PC-9 (cell line): ENCODE results near the gene STK39. TPM values are rescaled to one million over a fixed set of nuclear protein-coding genes. Genes with fewer than 3 reads are reported as not detected.

Experiments
- BruUV-seq: library from RNA; stranded (reverse); fragments of 400-500 nt; replicated peaks from 2 replicates; lab custom pipeline; 2021; lab: Mats Ljungman, UMichigan
- CTCF ChIA-PET: fragments of 300-600 bp; sonication (Branson Sonifier 250); formaldehyde crosslinking; loops from one replicate; lab custom pipeline; 2022; ENCODE audit warnings: antibody characterized with exemption; lab: Charles Lee
- POLR2A ChIA-PET: fragments of 300-600 bp; sonication (Branson Sonifier 250); formaldehyde crosslinking; loops from one replicate; lab custom pipeline; 2022; ENCODE audit warnings: antibody characterized with exemption; ENCODE audit not compliant: unreplicated experiment; lab: Charles Lee
- DNase-seq, 2 experiments: peaks; one replicate each; pipeline versions ENCODE4 v3.0.0 to v3.0.0-alpha.2; 2015 to 2022; ENCODE audit warnings: mixed read lengths in 1 of 2
- H2AFZ ChIP-seq: fragments of 200-600 bp; sonication (generic); 2 replicates; pipeline ENCODE4 v1.8.1; 2017; ENCODE audit warnings: antibody characterized with exemption
- H3F3A ChIP-seq: fragments of 200-600 bp; sonication (generic); 2 replicates; pipeline ENCODE4 v1.8.1; 2017; ENCODE audit warnings: antibody characterized with exemption, mild to moderate bottlenecking, low read depth; ENCODE audit not compliant: insufficient read depth
- H3K27ac ChIP-seq: fragments of 200-600 bp; sonication (generic); 2 replicates; pipeline ENCODE4 v1.6.1; 2016; ENCODE audit warnings: mixed run types
- H3K27me3 ChIP-seq: fragments of 200-600 bp; sonication (generic); 2 replicates; pipeline ENCODE4 v1.6.1; 2016; ENCODE audit warnings: low read depth, mixed run types; ENCODE audit not compliant: insufficient read depth
- H3K36me3 ChIP-seq: fragments of 200-600 bp; sonication (generic); 2 replicates; pipeline ENCODE4 v1.6.1; 2016; ENCODE audit warnings: low read depth, mixed run types
- H3K4me1 ChIP-seq: fragments of 200-600 bp; sonication (generic); replicated peaks from 2 replicates; pipeline ENCODE4 v1.6.1; 2016; ENCODE audit warnings: mixed run types; ENCODE audit not compliant: insufficient read depth
- H3K4me2 ChIP-seq: fragments of 200-600 bp; sonication (generic); 2 replicates; pipeline ENCODE4 v1.6.1; 2017; ENCODE audit warnings: mixed run types
- H3K4me3 ChIP-seq: fragments of 200-600 bp; sonication (generic); 2 replicates; pipeline ENCODE4 v1.6.1; 2016; ENCODE audit warnings: mixed run types
- H3K79me2 ChIP-seq: fragments of 200-600 bp; sonication (generic); 2 replicates; pipeline ENCODE4 v1.6.1; 2017; ENCODE audit warnings: low read depth, mixed run types
- H3K9me2 ChIP-seq: fragments of 200-600 bp; sonication (generic); 2 replicates; pipeline ENCODE4 v1.8.1; 2017; ENCODE audit warnings: mild to moderate bottlenecking; ENCODE audit not compliant: insufficient read depth
- H3K9me3 ChIP-seq: fragments of 200-600 bp; sonication (generic); 2 replicates; pipeline ENCODE4 v1.8.1; 2016; ENCODE audit warnings: low read depth; ENCODE audit not compliant: insufficient read depth
- H4K20me1 ChIP-seq: fragments of 200-600 bp; sonication (generic); 2 replicates; pipeline ENCODE4 v1.8.1; 2017; ENCODE audit not compliant: insufficient read depth
- EZH2 ChIP-seq: fragments of 200-600 bp; sonication (generic); IDR thresholded peaks from 2 replicates; pipeline ENCODE4 v1.8.0; 2017; ENCODE audit warnings: antibody characterized with exemption, low read depth
- intact Hi-C: fragments of 100-400 bp; cut with micrococcal nuclease; formaldehyde crosslinking; loops from one replicate; pipeline ENCODE4 v1.10.0; 2022; ENCODE audit not compliant: unreplicated experiment
- total RNA-seq: library from RNA; stranded (reverse); gene quantifications from 2 replicates; pipeline ENCODE4 v1.2.3, GENCODE V29; 2021
- TF ChIP-seq, protein P1 (sequence below): fragments of 200-600 bp; sonication (generic); conservative IDR thresholded peaks from 2 replicates; pipeline ENCODE4 v1.6.1; 2017; ENCODE audit warnings: mixed run types, antibody characterized with exemption, mild to moderate bottlenecking, moderate library complexity

Gene STK39
- total RNA-seq, 1 experiment from 2014 or later, result 14.5 TPM

DNA sequence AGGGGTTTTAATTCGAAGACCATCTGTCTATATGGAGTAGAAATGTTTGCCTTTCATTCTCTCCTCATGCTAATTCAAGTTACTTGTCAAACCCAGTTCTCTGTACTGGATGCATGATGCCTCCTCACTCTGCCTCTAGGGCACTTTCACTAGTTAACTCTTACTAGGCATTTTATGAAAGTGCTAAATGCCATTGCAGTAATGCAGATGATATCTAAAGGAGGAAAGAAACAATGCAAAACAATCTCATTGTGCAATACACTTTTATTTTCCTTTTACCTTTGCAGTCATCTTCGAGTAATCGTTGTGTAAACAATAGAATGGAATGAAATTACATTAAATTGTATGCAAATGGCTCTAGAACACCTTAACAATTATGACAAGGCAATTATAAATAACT, 293.6 kb downstream of the STK39 start:
- ChIA-PET CTCF (no interaction called here), POLR2A (no interaction called here)
- H3K79me2 ChIP-seq, result no peaks in the 10 kb centered on the region
- intact Hi-C loops, result no loop called here
- no peaks in the 10 kb centered on the region for H3F3A ChIP-seq
- no peaks in the 10 kb centered on the region for H3K9me2 ChIP-seq
- 0 out of 2 replicates have a peak, but pooled peaks cover 8% of the 10 kb centered on the region for H3K36me3 ChIP-seq
- TF ChIP-seq EZH2, result no peak
- TF ChIP-seq, protein P1, sequence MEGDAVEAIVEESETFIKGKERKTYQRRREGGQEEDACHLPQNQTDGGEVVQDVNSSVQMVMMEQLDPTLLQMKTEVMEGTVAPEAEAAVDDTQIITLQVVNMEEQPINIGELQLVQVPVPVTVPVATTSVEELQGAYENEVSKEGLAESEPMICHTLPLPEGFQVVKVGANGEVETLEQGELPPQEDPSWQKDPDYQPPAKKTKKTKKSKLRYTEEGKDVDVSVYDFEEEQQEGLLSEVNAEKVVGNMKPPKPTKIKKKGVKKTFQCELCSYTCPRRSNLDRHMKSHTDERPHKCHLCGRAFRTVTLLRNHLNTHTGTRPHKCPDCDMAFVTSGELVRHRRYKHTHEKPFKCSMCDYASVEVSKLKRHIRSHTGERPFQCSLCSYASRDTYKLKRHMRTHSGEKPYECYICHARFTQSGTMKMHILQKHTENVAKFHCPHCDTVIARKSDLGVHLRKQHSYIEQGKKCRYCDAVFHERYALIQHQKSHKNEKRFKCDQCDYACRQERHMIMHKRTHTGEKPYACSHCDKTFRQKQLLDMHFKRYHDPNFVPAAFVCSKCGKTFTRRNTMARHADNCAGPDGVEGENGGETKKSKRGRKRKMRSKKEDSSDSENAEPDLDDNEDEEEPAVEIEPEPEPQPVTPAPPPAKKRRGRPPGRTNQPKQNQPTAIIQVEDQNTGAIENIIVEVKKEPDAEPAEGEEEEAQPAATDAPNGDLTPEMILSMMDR, result no peak
- no peak overlapping the region for H2AFZ ChIP-seq
- no peaks in the 10 kb centered on the region for H3K27me3 ChIP-seq
- no peak overlapping the region for H3K27ac ChIP-seq
- no peaks in the 10 kb centered on the region for H3K4me1 ChIP-seq
- no peak overlapping the region for H3K4me2 ChIP-seq
- BruUV-seq, result no TSS peak
- no peaks in the 10 kb centered on the region for H4K20me1 ChIP-seq
- DNase-seq, result no peak
- H3K9me3 ChIP-seq, result no peaks in the 10 kb centered on the region
- no peak overlapping the region for H3K4me3 ChIP-seq

DNA sequence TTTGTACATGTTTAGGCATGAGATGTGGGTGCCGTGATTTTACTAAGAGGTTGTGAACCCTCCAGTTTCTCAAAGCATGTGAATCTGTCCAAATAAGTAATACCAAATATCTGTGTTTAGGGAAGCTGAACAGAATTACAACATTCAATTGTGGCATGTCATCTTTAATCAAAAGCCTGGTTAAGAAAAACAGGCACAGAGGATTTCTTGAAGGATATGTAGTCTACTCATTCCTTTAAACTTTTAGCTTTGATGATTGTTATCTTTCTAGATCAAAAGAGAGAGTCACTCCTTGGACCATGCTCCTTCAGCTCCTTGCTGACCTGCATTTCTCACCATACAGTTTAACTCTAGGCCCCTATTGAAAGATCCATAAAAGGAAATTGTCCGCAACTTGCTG, 296.8 kb downstream of the STK39 start:
- CTCF ChIA-PET, result no interaction called here

DNA sequence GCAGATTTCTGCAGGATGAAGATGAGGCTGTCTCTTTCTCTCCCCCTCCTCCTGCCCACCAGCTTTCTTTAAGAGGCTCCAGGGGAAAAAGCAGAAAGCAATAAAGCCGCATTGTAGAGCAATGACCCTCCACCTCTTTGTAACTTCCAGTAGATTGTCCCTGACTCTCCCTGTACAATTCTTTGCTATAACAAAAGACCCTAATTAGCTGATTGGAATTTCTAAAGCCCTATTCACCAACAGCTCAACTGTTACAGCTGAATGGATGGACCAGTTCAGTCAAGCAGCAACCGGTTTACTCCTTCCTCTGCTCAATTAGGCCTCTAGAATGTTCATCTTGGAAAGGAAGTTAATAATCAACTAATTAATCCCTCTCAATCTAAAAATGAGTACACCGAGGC, 301.0 kb downstream of the STK39 start:
- H3K36me3 ChIP-seq, result no peaks in the 10 kb centered on the region
- H3K9me3 ChIP-seq, result no peaks in the 10 kb centered on the region
- no TSS peak for BruUV-seq
- TF ChIP-seq, protein P1, result no peak
- TF ChIP-seq EZH2, result no peak
- no peaks in the 10 kb centered on the region for H3F3A ChIP-seq
- POLR2A ChIA-PET, result no interaction called here
- no peak overlapping the region for H2AFZ ChIP-seq
- H3K27me3 ChIP-seq, result no peaks in the 10 kb centered on the region
- H3K79me2 ChIP-seq, result no peaks in the 10 kb centered on the region
- H3K4me2 ChIP-seq, result no peak overlapping the region
- CTCF ChIA-PET, result no interaction called here
- DNase-seq, result no peak
- H3K9me2 ChIP-seq, result no peaks in the 10 kb centered on the region
- no peak overlapping the region for H3K4me3 ChIP-seq
- intact Hi-C loops, result no loop called here
- no peaks in the 10 kb centered on the region for H4K20me1 ChIP-seq
- H3K27ac ChIP-seq, result no peak overlapping the region
- H3K4me1 ChIP-seq, result no peaks in the 10 kb centered on the region

More for the DNA sequence above, 296.8 kb downstream of the STK39 start:
- Histone ChIP-seq H3F3A (no peaks in the 10 kb centered on the region), H3K9me2 (no peaks in the 10 kb centered on the region), H3K27ac (no peak overlapping the region), H4K20me1 (no peaks in the 10 kb centered on the region), H2AFZ (no peak overlapping the region), H3K4me1 (no peaks in the 10 kb centered on the region), H3K9me3 (no peaks in the 10 kb centered on the region), H3K4me2 (no peak overlapping the region), H3K36me3 (0 out of 2 replicates have a peak, but pooled peaks cover 3% of the 10 kb centered on the region), H3K79me2 (no peaks in the 10 kb centered on the region), H3K4me3 (no peak overlapping the region), H3K27me3 (no peaks in the 10 kb centered on the region)
- TF ChIP-seq EZH2, result no peak
- TF ChIP-seq, protein P1, result no peak
- DNase-seq, result no peak
- intact Hi-C loops, result no loop called here
- POLR2A ChIA-PET, result no interaction called here
- BruUV-seq, result no TSS peak
